HG03565 (cell line): ENCODE data around the gene TTC36.
"Not testable (repeated sequence)": the region's sequence is repeated elsewhere in the genome, so short reads cannot be mapped to it uniquely, and the experiment has no call there.

Source experiments
- ATAC-seq: cut with Tn5 transposase; IDR thresholded peaks from one replicate; pipeline ENCODE4 v1.9.1; 2021; ENCODE audit warnings: mild to moderate bottlenecking, moderate library complexity; ENCODE audit not compliant: unreplicated experiment

TTC36 gene

DNA sequence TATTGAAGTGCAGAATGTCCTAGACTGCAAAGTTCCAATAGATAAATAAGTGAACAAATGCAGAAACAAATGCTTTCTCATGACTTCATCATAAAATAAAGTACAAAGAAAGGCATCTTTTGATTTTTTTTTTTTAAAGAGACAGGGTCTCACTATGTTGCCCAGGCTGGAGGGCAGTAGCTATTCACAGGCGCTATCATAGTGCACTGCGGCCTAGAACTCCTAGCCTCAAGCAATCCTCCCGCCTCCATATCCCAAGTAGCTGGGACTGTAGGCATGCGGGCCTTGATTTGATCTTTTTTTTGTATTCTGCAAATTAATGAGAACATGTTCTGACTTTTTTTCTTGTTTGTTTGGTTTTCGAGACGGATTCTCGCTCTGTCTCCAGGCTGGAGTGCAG lies 47.4 kb downstream of the TTC36 start:
- no peak for ATAC-seq

DNA sequence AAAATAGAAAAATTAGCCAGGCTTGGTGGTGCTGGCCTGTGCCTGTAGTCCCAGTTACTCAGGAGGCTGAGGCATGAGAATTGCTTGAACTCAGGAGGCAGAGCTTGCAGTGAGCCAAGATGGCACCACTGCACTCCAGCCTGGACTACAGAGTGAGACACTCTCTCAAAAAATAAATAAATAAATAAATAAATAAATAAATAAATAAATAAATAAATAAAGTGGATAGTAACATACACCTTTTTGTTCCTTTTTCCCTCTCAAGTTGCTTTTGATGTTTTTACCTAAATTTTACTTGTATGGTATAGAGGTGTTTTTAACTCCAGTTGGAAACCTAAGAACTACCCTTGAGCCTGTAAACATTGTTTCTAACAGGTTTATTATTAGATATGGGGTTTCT lies 50.7 kb downstream of the TTC36 start:
- ATAC-seq = not testable (repeated sequence)
